ENCODE measurements around the gene NFATC3.
"Not testable (repeated sequence)": the region's sequence is repeated elsewhere in the genome, so short reads cannot be mapped to it uniquely, and the experiment has no call there.

Gene NFATC3

GRCh38 chr16:68116256-68116867 lies 31.2 kb downstream of the NFATC3 start:
- no peak for DNase-seq (ENCODE audit: low read depth in 2 of 2)

- no peak for DNase-seq (ENCODE audit: low read depth in 2 of 2)
Measured at GRCh38 chr16:68117884-68118283, 32.7 kb downstream of the NFATC3 start.

- not testable (repeated sequence) for DNase-seq (ENCODE audit: low read depth in 2 of 2)
Measured at GRCh38 chr16:68118954-68119353, 33.8 kb downstream of the NFATC3 start.

- DNase-seq (ENCODE audit: low read depth in 2 of 2) = not testable (repeated sequence)
Measured at GRCh38 chr16:68120496-68120895, 35.3 kb downstream of the NFATC3 start.

GRCh38 chr16:68126395-68126794 lies 41.2 kb downstream of the NFATC3 start:
- DNase-seq (ENCODE audit: low read depth in 2 of 2) = no peak

GRCh38 chr16:68128577-68129305 lies 43.6 kb downstream of the NFATC3 start:
- DNase-seq (ENCODE audit: low read depth in 2 of 2) = no peak

- DNase-seq (ENCODE audit: low read depth in 2 of 2) = no peak
Measured at GRCh38 chr16:68130520-68130919, 45.4 kb downstream of the NFATC3 start.

- no peak for DNase-seq (ENCODE audit: low read depth in 2 of 2)
Measured at GRCh38 chr16:68131813-68132706, 46.9 kb downstream of the NFATC3 start.

GRCh38 chr16:68133000-68133399 lies 47.8 kb downstream of the NFATC3 start:
- DNase-seq (ENCODE audit: low read depth in 2 of 2) = not testable (repeated sequence)

- DNase-seq (ENCODE audit: low read depth in 2 of 2) = no peak
Measured at GRCh38 chr16:68134644-68135043, 49.5 kb downstream of the NFATC3 start.

GRCh38 chr16:68136515-68136914 lies 51.3 kb downstream of the NFATC3 start:
- DNase-seq (ENCODE audit: low read depth in 2 of 2) = no peak

GRCh38 chr16:68144008-68144407 lies 58.8 kb downstream of the NFATC3 start:
- no peak for DNase-seq (ENCODE audit: low read depth in 2 of 2)

- no peak for DNase-seq (ENCODE audit: low read depth in 2 of 2)
Measured at GRCh38 chr16:68146585-68146984, 61.4 kb downstream of the NFATC3 start.

GRCh38 chr16:68147444-68147843 lies 62.3 kb downstream of the NFATC3 start:
- no peak for DNase-seq (ENCODE audit: low read depth in 2 of 2)

GRCh38 chr16:68149596-68149995 lies 64.4 kb downstream of the NFATC3 start:
- no peak for DNase-seq (ENCODE audit: low read depth in 2 of 2)

GRCh38 chr16:68155425-68155824 lies 70.3 kb downstream of the NFATC3 start:
- no peak for DNase-seq (ENCODE audit: low read depth in 2 of 2)

- no peak for DNase-seq (ENCODE audit: low read depth in 2 of 2)
Measured at GRCh38 chr16:68162413-68162812, 77.2 kb downstream of the NFATC3 start.

- not testable (repeated sequence) for DNase-seq (ENCODE audit: low read depth in 2 of 2)
Measured at GRCh38 chr16:68163275-68163674, 78.1 kb downstream of the NFATC3 start.

- no peak for DNase-seq (ENCODE audit: low read depth in 2 of 2)
Measured at GRCh38 chr16:68166264-68166663, 81.1 kb downstream of the NFATC3 start.

GRCh38 chr16:68179196-68179795 lies 94.1 kb downstream of the NFATC3 start:
- no peak for DNase-seq (ENCODE audit: low read depth in 2 of 2)

- DNase-seq (ENCODE audit: low read depth in 2 of 2) = no peak
Measured at GRCh38 chr16:68179855-68180254, 94.7 kb downstream of the NFATC3 start.

- DNase-seq (ENCODE audit: low read depth in 2 of 2) = no peak
Measured at GRCh38 chr16:68183046-68183445, 97.9 kb downstream of the NFATC3 start.

Data from stimulated activated CD8-positive, alpha-beta memory T cell treated with anti-CD3 and anti-CD28 coated beads, Interleukin-15, amount 100 ng/mL, for 4 hours (primary cell).